Mucosa of descending colon (tissue), 3 donors: Measurements from ENCODE around the gene NBAS. TPM values are rescaled to one million over a fixed set of nuclear protein-coding genes. Genes with fewer than 3 reads are reported as not detected.

Source experiments
- ATAC-seq: fragments of 200-7000 bp; cut with Tn5 transposase; one replicate; pipeline ENCODE4 v1.9.1; 2020; ENCODE audit warnings: mild to moderate bottlenecking, moderate library complexity
- DNase-seq, 3 donors: peaks; one replicate each; pipeline ENCODE4 v3.0.0-alpha.2; 2020
- H3K36me3 ChIP-seq: fragments of 200-600 bp; one replicate; pipeline ENCODE4 v1.8.0; 2021; ENCODE audit warnings: low read depth, mild to moderate bottlenecking
- H3K4me1 ChIP-seq: fragments of 200-600 bp; one replicate; pipeline ENCODE4 v1.8.0; 2021; ENCODE audit warnings: low read depth, mild to moderate bottlenecking
- H3K4me3 ChIP-seq: fragments of 200-600 bp; one replicate; pipeline ENCODE4 v1.8.0; 2021; ENCODE audit warnings: mild to moderate bottlenecking
- H3K9me3 ChIP-seq: fragments of 200-600 bp; one replicate; pipeline ENCODE4 v1.8.0; 2021; ENCODE audit warnings: mild to moderate bottlenecking
- CTCF ChIP-seq: fragments of 200-600 bp; IDR thresholded peaks from one replicate; pipeline ENCODE4 v1.8.0; 2022; ENCODE audit warnings: antibody characterized with exemption, mild to moderate bottlenecking
- intact Hi-C, 2 donors: fragments of 100-400 bp; cut with DNase I in 1 of 2; cut with micrococcal nuclease in 1 of 2; formaldehyde crosslinking; loops; one replicate each; pipeline versions ENCODE4 v1.11.0 to v1.11.1; 2022; cut with DNase I, micrococcal nuclease
- total RNA-seq, 3 donors: library from RNA; stranded (reverse); fragmentation: NEBNext Ultra II Directional in 2 of 3; extraction: Animal tissue kit (Norgen Biotek cat#: 25700) in 2 of 3; gene quantifications; one replicate each; pipeline versions ENCODE4 v1.2.1 to v1.2.4, GENCODE V29; 2021 to 2023
- donor health status: DM: no; HTN: no; CAD: no; lungs with moderate emphysema.
- donor health status: DM: no; HTN: no; CAD: no.
- donor health status: DM: no; HTN: yes; CAD: no.

NBAS gene
- total RNA-seq, 3 donors from 2014 or later: 25.8 to 50.2 (median 32.8) TPM

DNA sequence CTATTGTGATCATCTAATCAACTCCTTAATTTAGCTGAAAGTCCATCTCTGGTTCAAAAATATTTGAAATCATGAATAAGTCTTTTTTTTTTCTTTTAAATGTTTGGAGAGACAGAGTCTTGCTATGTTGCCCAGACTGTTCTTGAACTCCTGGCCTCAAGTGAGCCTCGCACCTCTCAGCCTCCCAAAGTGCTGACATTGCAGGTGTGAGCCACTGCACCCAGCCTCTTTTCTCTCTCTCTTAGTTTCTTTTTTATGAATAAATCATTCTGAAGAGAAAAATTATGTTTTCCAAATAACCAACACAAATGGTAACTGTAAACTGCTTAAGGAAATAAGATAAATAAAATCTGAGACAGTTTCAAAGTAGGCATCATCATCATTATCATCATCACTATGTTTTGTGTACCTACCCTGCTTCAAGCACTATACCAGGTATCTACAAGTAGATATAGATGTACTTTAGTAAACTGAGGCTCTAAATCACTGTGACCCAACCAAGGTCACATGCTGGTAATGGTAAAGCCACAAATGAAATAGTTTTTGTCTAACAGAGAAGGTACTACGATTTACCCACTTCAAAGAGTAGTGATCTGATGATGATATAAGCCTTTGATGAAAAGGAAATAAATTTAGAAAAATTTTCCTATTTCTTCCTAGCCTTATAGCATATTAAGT, 5.0 kb upstream of the NBAS start:
- Histone ChIP-seq H3K36me3 (no peaks in the 10 kb centered on the region), H3K4me1 (no peaks in the 10 kb centered on the region), H3K9me3 (no peaks in the 10 kb centered on the region), H3K4me3 (no peak overlapping the region)
- DNase-seq (no peak), ATAC-seq (no peak)
- intact Hi-C loops: no loop called here
- TF ChIP-seq CTCF: no peak

- no peak for ATAC-seq
- no peaks in the 10 kb centered on the region for H3K36me3 ChIP-seq
- H3K4me1 ChIP-seq: no peaks in the 10 kb centered on the region
- no peak overlapping the region for H3K4me3 ChIP-seq
- no peaks in the 10 kb centered on the region for H3K9me3 ChIP-seq
- no peak for TF ChIP-seq CTCF
- DNase-seq: no peak
- intact Hi-C loops: no loop called here
These were observed 4.3 kb upstream of the NBAS start for GRCh38 chr2:15565392-15565791.

DNA sequence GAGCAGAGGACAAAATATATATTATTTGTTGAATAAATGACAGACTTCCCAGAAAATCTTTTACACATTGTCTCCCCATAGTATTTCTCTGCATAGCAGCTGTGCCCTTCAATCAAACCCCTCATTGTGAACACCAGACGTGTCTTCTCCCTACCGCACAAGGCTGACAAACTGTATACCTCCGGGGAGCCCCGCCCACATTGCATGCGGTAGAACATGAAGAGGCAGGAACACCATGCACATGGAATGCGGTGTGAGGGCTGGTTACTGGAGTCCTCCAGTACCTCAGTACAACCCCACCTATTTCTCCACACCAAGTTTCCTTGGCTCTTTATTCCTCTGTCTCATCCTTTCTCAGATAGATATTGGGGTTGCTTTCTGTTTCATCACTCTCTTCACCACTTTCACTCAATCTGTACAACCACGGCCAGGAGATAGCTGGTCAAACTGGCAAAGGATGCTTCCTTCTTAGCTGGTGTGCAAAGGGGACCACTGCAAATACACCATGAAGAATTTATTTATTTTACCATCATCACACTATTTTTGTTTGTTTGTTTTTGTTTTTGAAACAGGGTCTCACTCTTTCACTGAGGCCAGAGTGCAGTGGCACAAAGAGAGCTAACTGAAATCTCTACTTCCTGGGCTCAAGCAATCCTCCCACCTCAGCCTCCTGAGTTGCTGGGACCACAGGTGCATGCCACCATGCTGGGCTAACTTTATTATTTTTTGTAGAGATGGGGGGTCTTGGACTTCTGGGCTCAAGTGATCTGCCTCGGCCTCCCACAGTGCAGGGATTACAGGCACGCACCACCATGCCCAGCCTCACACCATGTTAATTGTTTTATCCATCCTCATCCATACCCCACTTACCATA, 2.3 kb upstream of the NBAS start:
- Histone ChIP-seq H3K4me1 (peaks cover 12% of the 10 kb centered on the region), H3K36me3 (no peaks in the 10 kb centered on the region), H3K9me3 (no peaks in the 10 kb centered on the region), H3K4me3 (no peak overlapping the region)
- DNase-seq: no peak
- no peak for ATAC-seq
- TF ChIP-seq CTCF: no peak
- intact Hi-C loops: no loop called here

DNA sequence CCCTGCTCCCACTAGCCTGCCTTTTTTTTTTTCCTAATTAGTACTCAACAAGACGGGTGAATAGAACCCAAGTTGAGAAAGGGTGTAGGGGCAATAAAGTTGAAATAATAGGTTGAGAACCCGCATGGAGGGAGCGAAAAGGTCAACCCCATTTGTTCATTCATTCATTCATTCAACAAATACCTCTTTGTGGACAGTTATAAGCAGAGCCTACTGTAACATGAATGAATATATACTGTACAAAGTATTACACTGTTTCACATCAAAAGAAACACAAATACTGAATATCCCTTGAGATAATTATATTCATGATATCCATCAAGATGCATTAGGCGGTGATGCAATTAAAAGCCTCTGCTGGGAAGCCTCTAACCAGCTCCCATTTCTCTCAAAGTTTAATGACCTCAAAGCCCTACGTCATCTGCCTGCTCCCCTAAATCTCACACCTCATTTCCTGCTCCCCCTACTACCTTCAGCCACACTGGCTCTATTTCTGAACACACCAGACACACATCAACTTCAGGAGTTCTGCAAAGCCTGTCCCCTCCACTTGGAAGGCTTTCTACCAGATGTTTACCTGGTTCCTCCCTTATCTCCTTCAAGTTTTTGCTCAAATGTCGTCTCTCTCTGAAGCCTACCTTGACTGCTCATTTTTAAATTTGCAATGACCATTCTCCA, 1.4 kb upstream of the NBAS start:
- intact Hi-C loops: no loop called here

More for the DNA sequence above, 1.4 kb upstream of the NBAS start:
- Histone ChIP-seq H3K9me3 (no peaks in the 10 kb centered on the region), H3K4me1 (peaks cover 12% of the 10 kb centered on the region), H3K4me3 (no peak overlapping the region), H3K36me3 (no peaks in the 10 kb centered on the region)
- ATAC-seq: no peak
- TF ChIP-seq CTCF: no peak
- no peak for DNase-seq
